Activated naive CD8-positive, alpha-beta T cell treated with anti-CD3 and anti-CD28 coated beads, Interleukin-2, amount 10 ng/mL, durations not matched to agents 7 days and 5 days (primary cell): Measurements from ENCODE around the gene POLR2B. TPM values are rescaled to one million over a fixed set of nuclear protein-coding genes. Genes with fewer than 3 reads are reported as not detected.

ENCODE experiments used
- total RNA-seq, 2 experiments: library from RNA; stranded (reverse); gene quantifications; one replicate each; pipeline ENCODE4 v1.2.3, GENCODE V29; 2021

POLR2B gene
- total RNA-seq, 2 experiments from 2014 or later = 117 TPM

Other genes starting within 250 kb of the POLR2B start
- gene SPINK2, start 157.2 kb upstream of the POLR2B start, total RNA-seq = 1 to 10 TPM; 7.5 to 9.8 TPM
- gene REST, start 71.0 kb upstream of the POLR2B start, total RNA-seq = 10 to 100 TPM; 52.2 to 56.7 TPM
- 10 to 100 TPM; 22.4 to 23.6 TPM for gene NOA1, start 1.3 kb upstream of the POLR2B start, total RNA-seq
- gene IGFBP7, start 131.5 kb downstream of the POLR2B start, total RNA-seq = under 1 TPM in 1 of 2 experiments, not detected in 1; 0.28 TPM